ENCODE measurements around the gene TBC1D5. TPM values are rescaled to one million over a fixed set of nuclear protein-coding genes. Genes with fewer than 3 reads are reported as not detected.

TBC1D5 gene
- polyA plus RNA-seq, 4 donors = 5.1 to 37.6 (median 12.4) TPM

DNA sequence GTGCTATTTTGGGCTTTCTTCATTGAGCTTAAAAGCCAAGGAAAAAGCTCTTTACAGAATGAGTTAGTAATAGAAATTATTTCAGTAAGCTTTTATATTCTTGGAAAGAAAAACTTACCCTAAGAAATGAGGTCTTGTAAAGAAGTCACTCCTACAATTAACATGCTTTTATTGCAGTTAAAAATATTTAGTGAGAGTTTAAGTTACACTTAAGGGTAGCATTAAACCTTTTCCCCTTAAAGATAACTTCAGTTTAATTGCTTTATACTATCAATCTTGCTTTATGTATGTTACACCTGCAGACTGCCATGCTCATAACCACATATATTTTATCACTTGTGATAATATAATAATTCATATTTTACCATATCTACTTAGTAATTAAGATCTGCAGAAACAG, 431.4 kb downstream of the TBC1D5 start:
- DNase-seq = no peak
- H3K4me3 ChIP-seq (ENCODE audit: low read depth in 1 of 3, low read length in 3 of 3) = no peak overlapping the region
- no peaks in the 10 kb centered on the region for H3K4me1 ChIP-seq (ENCODE audit: control insufficient read depth in 3 of 3, insufficient read depth in 2 of 3, low read depth in 1 of 3, low read length in 2 of 3)
- H3K9me3 ChIP-seq (ENCODE audit: control insufficient read depth in 2 of 2, insufficient read depth in 1 of 2, low read depth in 1 of 2, low read length in 1 of 2) = no peaks in the 10 kb centered on the region
- no peak for FAIRE-seq
- H3K27me3 ChIP-seq (ENCODE audit: control insufficient read depth in 3 of 3, insufficient read depth in 3 of 3, low read length in 3 of 3) = no peaks in the 10 kb centered on the region
- H3K27ac ChIP-seq (ENCODE audit: low read depth in 1 of 3, low read length in 2 of 3) = no peak overlapping the region
- peaks cover 0 to 2% (median 0%) of the 10 kb centered on the region in 3 donors for H3K36me3 ChIP-seq (ENCODE audit: control insufficient read depth in 3 of 3, insufficient read depth in 2 of 3, low read depth in 1 of 3, low read length in 3 of 3)

DNA sequence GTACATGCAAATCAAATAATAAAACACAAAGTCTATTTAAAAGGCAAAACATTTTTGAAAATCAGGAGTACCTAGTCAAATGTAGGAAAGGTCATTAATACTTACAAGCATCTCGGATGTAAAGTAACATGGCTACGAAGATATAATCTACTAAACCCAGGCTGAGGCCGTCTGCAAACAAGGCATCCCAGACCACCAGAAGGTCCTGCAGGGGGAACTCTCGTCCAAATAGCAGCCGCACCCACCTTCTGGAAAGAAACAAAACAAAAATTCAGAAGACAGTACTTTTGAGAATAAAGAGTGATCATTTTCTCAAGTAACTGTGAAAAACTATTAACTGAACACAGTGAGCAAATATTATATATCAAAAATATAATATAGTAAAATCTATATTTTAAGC, 434.5 kb downstream of the TBC1D5 start:
- no peak overlapping the region for H3K27ac ChIP-seq (ENCODE audit: low read depth in 1 of 3, low read length in 2 of 3)
- WGBS, 3 donors = 90 to 96% (median 95%) methylated on average over 5 of the region's 5 CpGs
- H3K36me3 ChIP-seq (ENCODE audit: control insufficient read depth in 3 of 3, insufficient read depth in 2 of 3, low read depth in 1 of 3, low read length in 3 of 3) = no peaks in the 10 kb centered on the region
- H3K4me1 ChIP-seq (ENCODE audit: control insufficient read depth in 3 of 3, insufficient read depth in 2 of 3, low read depth in 1 of 3, low read length in 2 of 3) = no peaks in the 10 kb centered on the region
- no peak for FAIRE-seq
- H3K9me3 ChIP-seq (ENCODE audit: control insufficient read depth in 2 of 2, insufficient read depth in 1 of 2, low read depth in 1 of 2, low read length in 1 of 2) = no peaks in the 10 kb centered on the region
- no peaks in the 10 kb centered on the region for H3K27me3 ChIP-seq (ENCODE audit: control insufficient read depth in 3 of 3, insufficient read depth in 3 of 3, low read length in 3 of 3)
- no peak overlapping the region for H3K4me3 ChIP-seq (ENCODE audit: low read depth in 1 of 3, low read length in 3 of 3)
- no peak for DNase-seq

- H3K27me3 ChIP-seq (ENCODE audit: control insufficient read depth in 3 of 3, insufficient read depth in 3 of 3, low read length in 3 of 3) = no peaks in the 10 kb centered on the region
- DNase-seq (peak; percentile 4 to 12), FAIRE-seq (no peak)
- no peak overlapping the region for H3K4me3 ChIP-seq (ENCODE audit: low read depth in 1 of 3, low read length in 3 of 3)
- 91 to 96% (median 94%) methylated on average over 1 of the region's 1 CpG for WGBS, 3 donors
- H3K4me1 ChIP-seq (ENCODE audit: control insufficient read depth in 3 of 3, insufficient read depth in 2 of 3, low read depth in 1 of 3, low read length in 2 of 3) = no peaks in the 10 kb centered on the region
- H3K36me3 ChIP-seq (ENCODE audit: control insufficient read depth in 3 of 3, insufficient read depth in 2 of 3, low read depth in 1 of 3, low read length in 3 of 3) = no peaks in the 10 kb centered on the region
- H3K27ac ChIP-seq (ENCODE audit: low read depth in 1 of 3, low read length in 2 of 3) = no peak overlapping the region
- no peaks in the 10 kb centered on the region for H3K9me3 ChIP-seq (ENCODE audit: control insufficient read depth in 2 of 2, insufficient read depth in 1 of 2, low read depth in 1 of 2, low read length in 1 of 2)
These were observed 434.9 kb downstream of the TBC1D5 start for GRCh38 chr3:17307482-17307881.

DNA sequence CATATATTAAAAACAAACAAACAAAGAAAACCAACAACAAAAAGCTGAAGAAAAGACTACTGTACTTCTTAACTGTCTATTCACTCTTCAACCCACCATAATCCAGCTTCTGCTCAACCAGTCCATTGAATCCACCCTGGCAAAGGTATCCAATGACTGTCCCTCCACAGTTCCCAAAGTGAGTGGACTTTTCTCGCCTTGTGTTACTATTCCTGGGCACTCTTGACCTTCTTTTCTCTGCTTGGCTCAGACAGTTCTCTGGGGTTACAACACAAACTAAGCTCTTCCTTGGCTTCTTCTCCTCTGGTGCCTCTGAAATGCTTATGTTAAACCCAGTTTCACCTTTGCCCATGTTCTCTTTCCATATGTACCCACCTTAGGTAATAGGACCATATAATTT, 437.5 kb downstream of the TBC1D5 start:
- H3K4me1 ChIP-seq (ENCODE audit: control insufficient read depth in 3 of 3, insufficient read depth in 2 of 3, low read depth in 1 of 3, low read length in 2 of 3) = no peaks in the 10 kb centered on the region
- no peaks in the 10 kb centered on the region for H3K36me3 ChIP-seq (ENCODE audit: control insufficient read depth in 3 of 3, insufficient read depth in 2 of 3, low read depth in 1 of 3, low read length in 3 of 3)
- DNase-seq (no peak), FAIRE-seq (no peak)
- no peak overlapping the region for H3K27ac ChIP-seq (ENCODE audit: low read depth in 1 of 3, low read length in 2 of 3)
- WGBS, 3 donors = 7 to 49% (median 8%) methylated on average over 1 of the region's 1 CpG
- H3K9me3 ChIP-seq (ENCODE audit: control insufficient read depth in 2 of 2, insufficient read depth in 1 of 2, low read depth in 1 of 2, low read length in 1 of 2) = no peaks in the 10 kb centered on the region
- no peaks in the 10 kb centered on the region for H3K27me3 ChIP-seq (ENCODE audit: control insufficient read depth in 3 of 3, insufficient read depth in 3 of 3, low read length in 3 of 3)
- H3K4me3 ChIP-seq (ENCODE audit: low read depth in 1 of 3, low read length in 3 of 3) = no peak overlapping the region

- FAIRE-seq = no peak
- H3K9me3 ChIP-seq (ENCODE audit: control insufficient read depth in 2 of 2, insufficient read depth in 1 of 2, low read depth in 1 of 2, low read length in 1 of 2) = no peaks in the 10 kb centered on the region
- no peak overlapping the region for H3K4me3 ChIP-seq (ENCODE audit: low read depth in 1 of 3, low read length in 3 of 3)
- DNase-seq = no peak
- H3K36me3 ChIP-seq (ENCODE audit: control insufficient read depth in 3 of 3, insufficient read depth in 2 of 3, low read depth in 1 of 3, low read length in 3 of 3) = no peaks in the 10 kb centered on the region
- no peaks in the 10 kb centered on the region for H3K4me1 ChIP-seq (ENCODE audit: control insufficient read depth in 3 of 3, insufficient read depth in 2 of 3, low read depth in 1 of 3, low read length in 2 of 3)
- no peaks in the 10 kb centered on the region for H3K27me3 ChIP-seq (ENCODE audit: control insufficient read depth in 3 of 3, insufficient read depth in 3 of 3, low read length in 3 of 3)
- H3K27ac ChIP-seq (ENCODE audit: low read depth in 1 of 3, low read length in 2 of 3) = no peak overlapping the region
These were observed 439.7 kb downstream of the TBC1D5 start for GRCh38 chr3:17302774-17303173.

DNA sequence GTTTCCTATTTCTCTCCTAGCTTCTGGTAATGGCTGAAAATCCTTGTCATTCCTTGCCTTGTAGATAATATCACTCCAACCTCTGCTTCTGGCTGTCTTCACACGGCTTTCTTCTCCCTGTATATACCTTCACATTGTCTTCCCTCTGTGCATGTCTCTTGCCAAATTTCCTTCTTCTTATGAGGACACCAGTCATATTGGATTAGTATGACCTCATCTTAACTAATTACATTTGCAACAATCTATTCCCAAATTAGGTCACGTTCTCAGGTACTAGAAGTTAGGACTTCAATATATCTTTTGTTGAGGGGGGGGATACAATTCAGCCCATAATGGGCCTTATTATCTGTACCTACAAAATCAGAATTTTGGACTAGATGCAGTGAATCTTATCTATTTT, 440.3 kb downstream of the TBC1D5 start:
- WGBS, 3 donors = 84 to 94% (median 90%) methylated on average over 2 of the region's 2 CpGs
- no peak overlapping the region for H3K4me3 ChIP-seq (ENCODE audit: low read depth in 1 of 3, low read length in 3 of 3)
- no peaks in the 10 kb centered on the region for H3K9me3 ChIP-seq (ENCODE audit: control insufficient read depth in 2 of 2, insufficient read depth in 1 of 2, low read depth in 1 of 2, low read length in 1 of 2)
- H3K4me1 ChIP-seq (ENCODE audit: control insufficient read depth in 3 of 3, insufficient read depth in 2 of 3, low read depth in 1 of 3, low read length in 2 of 3) = no peaks in the 10 kb centered on the region
- DNase-seq (no peak), FAIRE-seq (no peak)
- H3K27ac ChIP-seq (ENCODE audit: low read depth in 1 of 3, low read length in 2 of 3) = no peak overlapping the region
- peaks cover 0 to 3% (median 0%) of the 10 kb centered on the region in 3 donors for H3K36me3 ChIP-seq (ENCODE audit: control insufficient read depth in 3 of 3, insufficient read depth in 2 of 3, low read depth in 1 of 3, low read length in 3 of 3)
- H3K27me3 ChIP-seq (ENCODE audit: control insufficient read depth in 3 of 3, insufficient read depth in 3 of 3, low read length in 3 of 3) = no peaks in the 10 kb centered on the region

GRCh38 chr3:17301271-17301670, 441.2 kb downstream of the TBC1D5 start:
- Histone ChIP-seq H3K9me3 (ENCODE audit: control insufficient read depth in 2 of 2, insufficient read depth in 1 of 2, low read depth in 1 of 2, low read length in 1 of 2) (no peaks in the 10 kb centered on the region), H3K4me3 (ENCODE audit: low read depth in 1 of 3, low read length in 3 of 3) (no peak overlapping the region), H3K36me3 (ENCODE audit: control insufficient read depth in 3 of 3, insufficient read depth in 2 of 3, low read depth in 1 of 3, low read length in 3 of 3) (peaks cover 0 to 3% (median 0%) of the 10 kb centered on the region in 3 donors), H3K4me1 (ENCODE audit: control insufficient read depth in 3 of 3, insufficient read depth in 2 of 3, low read depth in 1 of 3, low read length in 2 of 3) (no peaks in the 10 kb centered on the region), H3K27ac (ENCODE audit: low read depth in 1 of 3, low read length in 2 of 3) (no peak overlapping the region), H3K27me3 (ENCODE audit: control insufficient read depth in 3 of 3, insufficient read depth in 3 of 3, low read length in 3 of 3) (no peaks in the 10 kb centered on the region)
- FAIRE-seq (no peak), DNase-seq (no peak)
- 62 to 77% (median 71%) methylated on average over 2 of the region's 2 CpGs for WGBS, 3 donors

DNA sequence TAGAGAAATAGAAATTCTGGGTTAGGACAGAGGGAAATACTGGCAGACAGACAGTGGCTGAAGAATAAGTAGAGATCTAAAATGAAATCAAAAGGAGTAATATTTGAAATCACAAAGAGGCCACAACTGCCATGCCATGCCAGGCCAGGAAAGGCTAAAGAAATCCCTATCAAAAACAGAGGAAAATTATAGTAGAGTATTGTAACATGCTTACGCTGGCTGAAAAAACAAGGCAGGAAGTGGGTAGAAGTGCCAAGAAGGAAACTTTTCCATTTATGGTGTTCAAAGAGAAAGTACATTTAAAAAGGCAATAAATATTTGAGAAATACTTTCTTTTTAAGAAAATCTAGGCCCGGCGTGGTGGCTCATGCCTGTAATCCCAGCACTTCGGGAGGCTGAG, 442.0 kb downstream of the TBC1D5 start:
- no peak for FAIRE-seq
- H3K36me3 ChIP-seq (ENCODE audit: control insufficient read depth in 3 of 3, insufficient read depth in 2 of 3, low read depth in 1 of 3, low read length in 3 of 3) = peaks cover 0 to 3% (median 0%) of the 10 kb centered on the region in 3 donors
- no peak overlapping the region for H3K27ac ChIP-seq (ENCODE audit: low read depth in 1 of 3, low read length in 2 of 3)
- H3K4me3 ChIP-seq (ENCODE audit: low read depth in 1 of 3, low read length in 3 of 3) = no peak overlapping the region
- no peak for DNase-seq
- 72 to 89% (median 84%) methylated on average over 4 of the region's 4 CpGs for WGBS, 3 donors
- H3K27me3 ChIP-seq (ENCODE audit: control insufficient read depth in 3 of 3, insufficient read depth in 3 of 3, low read length in 3 of 3) = no peaks in the 10 kb centered on the region
- H3K4me1 ChIP-seq (ENCODE audit: control insufficient read depth in 3 of 3, insufficient read depth in 2 of 3, low read depth in 1 of 3, low read length in 2 of 3) = no peaks in the 10 kb centered on the region
- H3K9me3 ChIP-seq (ENCODE audit: control insufficient read depth in 2 of 2, insufficient read depth in 1 of 2, low read depth in 1 of 2, low read length in 1 of 2) = no peaks in the 10 kb centered on the region

DNA sequence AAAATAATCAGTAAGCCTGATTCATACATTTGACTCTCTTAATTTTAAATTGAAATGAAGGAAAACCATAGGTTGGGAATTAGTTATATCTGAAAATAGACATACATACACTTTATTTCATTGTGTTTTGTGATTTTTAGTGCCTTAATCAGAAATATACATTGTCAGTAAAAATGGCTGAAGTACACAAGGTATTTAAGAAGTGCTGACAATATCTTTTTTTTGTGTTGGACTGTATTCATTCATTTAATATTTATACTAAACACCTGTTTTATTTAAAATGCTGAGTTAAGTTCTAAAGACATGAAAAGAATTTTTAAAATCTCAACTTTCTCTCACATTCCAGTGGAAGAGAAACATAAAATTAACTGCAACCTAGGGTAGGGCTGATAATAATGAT, 444.4 kb downstream of the TBC1D5 start:
- Histone ChIP-seq H3K27ac (ENCODE audit: low read depth in 1 of 3, low read length in 2 of 3) (no peak overlapping the region), H3K27me3 (ENCODE audit: control insufficient read depth in 3 of 3, insufficient read depth in 3 of 3, low read length in 3 of 3) (no peaks in the 10 kb centered on the region), H3K9me3 (ENCODE audit: control insufficient read depth in 2 of 2, insufficient read depth in 1 of 2, low read depth in 1 of 2, low read length in 1 of 2) (no peaks in the 10 kb centered on the region), H3K36me3 (ENCODE audit: control insufficient read depth in 3 of 3, insufficient read depth in 2 of 3, low read depth in 1 of 3, low read length in 3 of 3) (peaks cover 0 to 3% (median 0%) of the 10 kb centered on the region in 3 donors), H3K4me3 (ENCODE audit: low read depth in 1 of 3, low read length in 3 of 3) (no peak overlapping the region), H3K4me1 (ENCODE audit: control insufficient read depth in 3 of 3, insufficient read depth in 2 of 3, low read depth in 1 of 3, low read length in 2 of 3) (no peaks in the 10 kb centered on the region)
- no peak for FAIRE-seq
- DNase-seq = no peak
